ENCODE data around the gene SRCIN1. TPM values are rescaled to one million over a fixed set of nuclear protein-coding genes. Genes with fewer than 3 reads are reported as not detected.

The SRCIN1 gene
- total RNA-seq, 1 experiment from 2014 or later = not detected

GRCh38 chr17:38609280-38610031 is 3.7 kb upstream of the SRCIN1 start:
- H3K4me3 ChIP-seq = no peak overlapping the region
- H3K4me1 ChIP-seq (replicated peaks) = peaks cover 5% of the 10 kb centered on the region
- no peaks in the 10 kb centered on the region for H3K36me3 ChIP-seq
- no peak overlapping the region for H3K27ac ChIP-seq
- 0 out of 2 replicates have a peak, but pooled peaks cover 5% of the 10 kb centered on the region for H3K9me3 ChIP-seq (replicated peaks)
- DNase-seq (ENCODE audit: low read depth in 1 of 2, low spot score in 2 of 2) = no peak
- H3K27me3 ChIP-seq (replicated peaks) = peaks cover 41% of the 10 kb centered on the region

GRCh38 chr17:38608648-38609047 is 2.9 kb upstream of the SRCIN1 start:
- Histone ChIP-seq H3K4me3 (no peak overlapping the region), H3K4me1 (replicated peaks) (peaks cover 5% of the 10 kb centered on the region), H3K36me3 (no peaks in the 10 kb centered on the region), H3K9me3 (replicated peaks) (0 out of 2 replicates have a peak, but pooled peaks cover 5% of the 10 kb centered on the region), H3K27me3 (replicated peaks) (peaks cover 43% of the 10 kb centered on the region), H3K27ac (no peak overlapping the region)
- no peak for DNase-seq (ENCODE audit: low read depth in 1 of 2, low spot score in 2 of 2)

- Histone ChIP-seq H3K4me1 (replicated peaks) (peaks cover 5% of the 10 kb centered on the region), H3K9me3 (replicated peaks) (0 out of 2 replicates have a peak, but pooled peaks cover 3% of the 10 kb centered on the region), H3K4me3 (no peak overlapping the region), H3K27me3 (replicated peaks) (peaks cover 54% of the 10 kb centered on the region), H3K27ac (no peak overlapping the region), H3K36me3 (no peaks in the 10 kb centered on the region)
- DNase-seq (ENCODE audit: low read depth in 1 of 2, low spot score in 2 of 2) = no peak
These were observed 1.2 kb upstream of the SRCIN1 start for GRCh38 chr17:38606646-38607611.

- Histone ChIP-seq H3K4me1 (replicated peaks) (peaks cover 5% of the 10 kb centered on the region), H3K4me3 (peak overlapping the region; percentile 30), H3K27ac (no peak overlapping the region), H3K36me3 (no peaks in the 10 kb centered on the region), H3K9me3 (replicated peaks) (no peaks in the 10 kb centered on the region), H3K27me3 (replicated peaks) (peaks cover 60% of the 10 kb centered on the region)
- no peak for DNase-seq (ENCODE audit: low read depth in 1 of 2, low spot score in 2 of 2)
These were observed 326 bp downstream of the SRCIN1 start for GRCh38 chr17:38605411-38605840.

GRCh38 chr17:38604479-38605403 is 1.0 kb downstream of the SRCIN1 start:
- Histone ChIP-seq H3K36me3 (no peaks in the 10 kb centered on the region), H3K4me3 (no peak overlapping the region), H3K27ac (no peak overlapping the region), H3K27me3 (replicated peaks) (peaks cover 60% of the 10 kb centered on the region), H3K9me3 (replicated peaks) (no peaks in the 10 kb centered on the region), H3K4me1 (replicated peaks) (peaks cover 5% of the 10 kb centered on the region)
- no peak for DNase-seq (ENCODE audit: low read depth in 1 of 2, low spot score in 2 of 2)

- H3K9me3 ChIP-seq (replicated peaks) = no peaks in the 10 kb centered on the region
- H3K4me3 ChIP-seq = no peak overlapping the region
- H3K27ac ChIP-seq = no peak overlapping the region
- H3K4me1 ChIP-seq (replicated peaks) = peaks cover 5% of the 10 kb centered on the region
- no peaks in the 10 kb centered on the region for H3K36me3 ChIP-seq
- DNase-seq (ENCODE audit: low read depth in 1 of 2, low spot score in 2 of 2) = no peak
- H3K27me3 ChIP-seq (replicated peaks) = peaks cover 57% of the 10 kb centered on the region
These were observed 1.8 kb downstream of the SRCIN1 start for GRCh38 chr17:38603786-38604478.

- no peaks in the 10 kb centered on the region for H3K9me3 ChIP-seq (replicated peaks)
- peaks cover 5% of the 10 kb centered on the region for H3K4me1 ChIP-seq (replicated peaks)
- H3K27ac ChIP-seq = no peak overlapping the region
- no peaks in the 10 kb centered on the region for H3K36me3 ChIP-seq
- H3K27me3 ChIP-seq (replicated peaks) = peaks cover 53% of the 10 kb centered on the region
- DNase-seq (ENCODE audit: low read depth in 1 of 2, low spot score in 2 of 2) = no peak
- H3K4me3 ChIP-seq = no peak overlapping the region
These were observed 2.6 kb downstream of the SRCIN1 start for GRCh38 chr17:38602956-38603785.

- no peak for DNase-seq (ENCODE audit: low read depth in 1 of 2, low spot score in 2 of 2)
- Histone ChIP-seq H3K4me1 (replicated peaks) (peaks cover 5% of the 10 kb centered on the region), H3K27me3 (replicated peaks) (peaks cover 53% of the 10 kb centered on the region)
These were observed 3.3 kb downstream of the SRCIN1 start for GRCh38 chr17:38602453-38602852.

GRCh38 chr17:38601539-38602351 is 4.0 kb downstream of the SRCIN1 start:
- H3K4me1 ChIP-seq (replicated peaks) = peaks cover 5% of the 10 kb centered on the region
- no peaks in the 10 kb centered on the region for H3K9me3 ChIP-seq (replicated peaks)
- no peak overlapping the region for H3K27ac ChIP-seq
- no peak overlapping the region for H3K4me3 ChIP-seq
- H3K36me3 ChIP-seq = no peaks in the 10 kb centered on the region
- no peak for DNase-seq (ENCODE audit: low read depth in 1 of 2, low spot score in 2 of 2)
- peaks cover 53% of the 10 kb centered on the region for H3K27me3 ChIP-seq (replicated peaks)

More at GRCh38 chr17:38602453-38602852, 3.3 kb downstream of the SRCIN1 start:
- Histone ChIP-seq H3K4me3 (no peak overlapping the region), H3K27ac (no peak overlapping the region), H3K9me3 (replicated peaks) (no peaks in the 10 kb centered on the region), H3K36me3 (no peaks in the 10 kb centered on the region)

- peaks cover 51% of the 10 kb centered on the region for H3K27me3 ChIP-seq (replicated peaks)
- DNase-seq (ENCODE audit: low read depth in 1 of 2, low spot score in 2 of 2) = no peak
These were observed 4.8 kb downstream of the SRCIN1 start for GRCh38 chr17:38600906-38601305.

GRCh38 chr17:38600416-38600815 is 5.3 kb downstream of the SRCIN1 start:
- H3K27me3 ChIP-seq (replicated peaks) = peaks cover 55% of the 10 kb centered on the region
- no peaks in the 10 kb centered on the region for H3K36me3 ChIP-seq
- H3K9me3 ChIP-seq (replicated peaks) = no peaks in the 10 kb centered on the region
- H3K4me1 ChIP-seq (replicated peaks) = no peaks in the 10 kb centered on the region
- H3K4me3 ChIP-seq = no peak overlapping the region
- no peak overlapping the region for H3K27ac ChIP-seq
- no peak for DNase-seq (ENCODE audit: low read depth in 1 of 2, low spot score in 2 of 2)

More at GRCh38 chr17:38600906-38601305, 4.8 kb downstream of the SRCIN1 start:
- H3K36me3 ChIP-seq = no peaks in the 10 kb centered on the region
- no peak overlapping the region for H3K27ac ChIP-seq
- no peaks in the 10 kb centered on the region for H3K4me1 ChIP-seq (replicated peaks)
- H3K9me3 ChIP-seq (replicated peaks) = no peaks in the 10 kb centered on the region
- H3K4me3 ChIP-seq = no peak overlapping the region
